GM12878 (cell line): ENCODE data around the gene NFKBIA. TPM values are rescaled to one million over a fixed set of nuclear protein-coding genes. Genes with fewer than 3 reads are reported as not detected.

Experiments used
- BHLHE40 ChIP-seq, 2 experiments: fragments of 450-650 bp in 1 of 2; IDR thresholded peaks; 2 replicates each; pipeline ENCODE4 v1.6.1; 2011 to 2017; ENCODE audit warnings: low read depth in 2 of 2, borderline replicate concordance in 1 of 2, improper control_type of control experiment in 1 of 2, low read length in 1 of 2, mild to moderate bottlenecking in 1 of 2
- CTCF ChIP-seq, 3 experiments: IDR thresholded peaks in 2 of 3; conservative IDR thresholded peaks in 1 of 3; 2 replicates each; pipeline ENCODE4 v1.5.1; 2011; ENCODE audit warnings: low read depth in 3 of 3, low read length in 3 of 3, mild to moderate bottlenecking in 3 of 3, control low read depth in 2 of 3, moderate library complexity in 2 of 3, inconsistent platforms in 1 of 3, mixed read lengths in 1 of 3; ENCODE audit not compliant: control insufficient read depth in 2 of 3, insufficient read depth in 1 of 3; ENCODE audit errors: extremely low read depth in 1 of 3
- DPF2 ChIP-seq: fragments of 450-650 bp; IDR thresholded peaks from 2 replicates; pipeline ENCODE4 v1.6.1; 2017; ENCODE audit warnings: mild to moderate bottlenecking
- IKZF2 ChIP-seq, 2 experiments: fragments of 450-650 bp; IDR thresholded peaks; 2 replicates each; pipeline ENCODE4 v1.6.1; 2017; ENCODE audit warnings: mild to moderate bottlenecking in 2 of 2, moderate library complexity in 2 of 2
- MTA2 ChIP-seq: fragments of 450-650 bp; IDR thresholded peaks from 2 replicates; pipeline ENCODE4 v1.6.1; 2016; ENCODE audit warnings: low read depth, mild to moderate bottlenecking, moderate library complexity
- NR2C2 ChIP-seq: IDR thresholded peaks from 2 replicates; pipeline ENCODE4 v1.6.1; 2011; ENCODE audit warnings: borderline replicate concordance, low read depth; ENCODE audit not compliant: control insufficient read depth, insufficient read length
- PAX8 ChIP-seq: fragments of 450-650 bp; IDR thresholded peaks from 2 replicates; pipeline ENCODE4 v1.6.1; 2017; ENCODE audit warnings: mild to moderate bottlenecking, moderate library complexity
- RELA ChIP-seq: fragments of 450-650 bp; IDR thresholded peaks from 2 replicates; pipeline ENCODE4 v1.8.0; 2014; ENCODE audit warnings: borderline replicate concordance; ENCODE audit not compliant: partially characterized antibody
- RUNX3 ChIP-seq: IDR thresholded peaks from 2 replicates; pipeline ENCODE4 v1.6.1; 2012; ENCODE audit warnings: low read length, inconsistent platforms
- SP1 ChIP-seq: IDR thresholded peaks from one replicate; pipeline ENCODE4 v1.6.1; 2011; ENCODE audit warnings: low read depth, low read length
- SREBF1 ChIP-seq: IDR thresholded peaks from 2 replicates; pipeline ENCODE4 v1.6.1; 2012; ENCODE audit warnings: mild to moderate bottlenecking, low read length
- SUPT20H ChIP-seq: IDR thresholded peaks from 2 replicates; pipeline ENCODE4 v1.6.1; 2011; ENCODE audit warnings: low read depth, mild to moderate bottlenecking, low read length, moderate library complexity, borderline replicate concordance; ENCODE audit not compliant: control insufficient read depth
- SUZ12 ChIP-seq: fragments of 200-600 bp; sonication (generic); IDR thresholded peaks from one replicate; pipeline ENCODE4 v1.6.1; 2018; ENCODE audit warnings: antibody characterized with exemption, mild to moderate bottlenecking; ENCODE audit not compliant: unreplicated experiment
- polyA plus RNA-seq, 11 experiments: library from polyadenylated mRNA; depleted of rRNA in 4 of 11; unstranded in 6 of 11; stranded (reverse) in 5 of 11; fragments of >200 nt; fragmentation: Nextera tagmentation in 4 of 11; fragmentation: Illumina TruSeq in 1 of 11; extraction: Ambion mirVana in 4 of 11; extraction: Trizol in 1 of 11; gene quantifications; 1 replicate in 1 of 11; 2 replicates in 10 of 11; pipeline versions ENCODE4 v1.2.1 to v1.2.3, GENCODE V29; 2011 to 2016; ENCODE audit warnings: inconsistent platforms in 2 of 11, missing spikeins in 2 of 11, low read depth in 1 of 11
- total RNA-seq, 4 experiments: library from RNA; depleted of rRNA in 3 of 4; stranded (reverse); fragments of >200 nt in 3 of 4; fragmentation: Illumina TruSeq in 1 of 4; extraction: Trizol in 1 of 4; gene quantifications; 2 replicates each; pipeline versions ENCODE4 v1.2.1 to v1.2.3, GENCODE V29; 2013 to 2021
- TF ChIP-seq, protein P1 (sequence below): fragments of 450-650 bp; IDR thresholded peaks from 2 replicates; pipeline ENCODE4 v1.6.1; 2017; ENCODE audit warnings: antibody characterized with exemption, mild to moderate bottlenecking, moderate library complexity
- TF ChIP-seq, protein P2 (sequence below): IDR thresholded peaks from 2 replicates; pipeline ENCODE4 v1.6.1; 2012; ENCODE audit warnings: mild to moderate bottlenecking, low read depth, low read length
- TF ChIP-seq, protein P3 (sequence below): IDR thresholded peaks from 2 replicates; pipeline ENCODE4 v1.6.1; 2011; ENCODE audit warnings: borderline replicate concordance, low read depth, mild to moderate bottlenecking, moderate library complexity, mixed read lengths, low read length; ENCODE audit not compliant: insufficient read depth; ENCODE audit errors: extremely low read length
- TF ChIP-seq, protein P4 (sequence below): fragments of 450-650 bp; conservative IDR thresholded peaks from 2 replicates; pipeline ENCODE4 v1.6.1; 2017; ENCODE audit warnings: mild to moderate bottlenecking, moderate library complexity

Gene NFKBIA
- total and polyA plus RNA-seq, 10 of the 15 experiments (the other 5 are each of a cell fraction or from before 2014, with no cell fraction given), result 123 to 419 (median 267) TPM

- TF ChIP-seq, protein P1, sequence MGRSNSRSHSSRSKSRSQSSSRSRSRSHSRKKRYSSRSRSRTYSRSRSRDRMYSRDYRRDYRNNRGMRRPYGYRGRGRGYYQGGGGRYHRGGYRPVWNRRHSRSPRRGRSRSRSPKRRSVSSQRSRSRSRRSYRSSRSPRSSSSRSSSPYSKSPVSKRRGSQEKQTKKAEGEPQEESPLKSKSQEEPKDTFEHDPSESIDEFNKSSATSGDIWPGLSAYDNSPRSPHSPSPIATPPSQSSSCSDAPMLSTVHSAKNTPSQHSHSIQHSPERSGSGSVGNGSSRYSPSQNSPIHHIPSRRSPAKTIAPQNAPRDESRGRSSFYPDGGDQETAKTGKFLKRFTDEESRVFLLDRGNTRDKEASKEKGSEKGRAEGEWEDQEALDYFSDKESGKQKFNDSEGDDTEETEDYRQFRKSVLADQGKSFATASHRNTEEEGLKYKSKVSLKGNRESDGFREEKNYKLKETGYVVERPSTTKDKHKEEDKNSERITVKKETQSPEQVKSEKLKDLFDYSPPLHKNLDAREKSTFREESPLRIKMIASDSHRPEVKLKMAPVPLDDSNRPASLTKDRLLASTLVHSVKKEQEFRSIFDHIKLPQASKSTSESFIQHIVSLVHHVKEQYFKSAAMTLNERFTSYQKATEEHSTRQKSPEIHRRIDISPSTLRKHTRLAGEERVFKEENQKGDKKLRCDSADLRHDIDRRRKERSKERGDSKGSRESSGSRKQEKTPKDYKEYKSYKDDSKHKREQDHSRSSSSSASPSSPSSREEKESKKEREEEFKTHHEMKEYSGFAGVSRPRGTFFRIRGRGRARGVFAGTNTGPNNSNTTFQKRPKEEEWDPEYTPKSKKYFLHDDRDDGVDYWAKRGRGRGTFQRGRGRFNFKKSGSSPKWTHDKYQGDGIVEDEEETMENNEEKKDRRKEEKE, result no peak
- no peak for TF ChIP-seq NR2C2
- no peak for TF ChIP-seq DPF2
- TF ChIP-seq, protein P2, sequence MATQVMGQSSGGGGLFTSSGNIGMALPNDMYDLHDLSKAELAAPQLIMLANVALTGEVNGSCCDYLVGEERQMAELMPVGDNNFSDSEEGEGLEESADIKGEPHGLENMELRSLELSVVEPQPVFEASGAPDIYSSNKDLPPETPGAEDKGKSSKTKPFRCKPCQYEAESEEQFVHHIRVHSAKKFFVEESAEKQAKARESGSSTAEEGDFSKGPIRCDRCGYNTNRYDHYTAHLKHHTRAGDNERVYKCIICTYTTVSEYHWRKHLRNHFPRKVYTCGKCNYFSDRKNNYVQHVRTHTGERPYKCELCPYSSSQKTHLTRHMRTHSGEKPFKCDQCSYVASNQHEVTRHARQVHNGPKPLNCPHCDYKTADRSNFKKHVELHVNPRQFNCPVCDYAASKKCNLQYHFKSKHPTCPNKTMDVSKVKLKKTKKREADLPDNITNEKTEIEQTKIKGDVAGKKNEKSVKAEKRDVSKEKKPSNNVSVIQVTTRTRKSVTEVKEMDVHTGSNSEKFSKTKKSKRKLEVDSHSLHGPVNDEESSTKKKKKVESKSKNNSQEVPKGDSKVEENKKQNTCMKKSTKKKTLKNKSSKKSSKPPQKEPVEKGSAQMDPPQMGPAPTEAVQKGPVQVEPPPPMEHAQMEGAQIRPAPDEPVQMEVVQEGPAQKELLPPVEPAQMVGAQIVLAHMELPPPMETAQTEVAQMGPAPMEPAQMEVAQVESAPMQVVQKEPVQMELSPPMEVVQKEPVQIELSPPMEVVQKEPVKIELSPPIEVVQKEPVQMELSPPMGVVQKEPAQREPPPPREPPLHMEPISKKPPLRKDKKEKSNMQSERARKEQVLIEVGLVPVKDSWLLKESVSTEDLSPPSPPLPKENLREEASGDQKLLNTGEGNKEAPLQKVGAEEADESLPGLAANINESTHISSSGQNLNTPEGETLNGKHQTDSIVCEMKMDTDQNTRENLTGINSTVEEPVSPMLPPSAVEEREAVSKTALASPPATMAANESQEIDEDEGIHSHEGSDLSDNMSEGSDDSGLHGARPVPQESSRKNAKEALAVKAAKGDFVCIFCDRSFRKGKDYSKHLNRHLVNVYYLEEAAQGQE, result no peak
- TF ChIP-seq, protein P3, sequence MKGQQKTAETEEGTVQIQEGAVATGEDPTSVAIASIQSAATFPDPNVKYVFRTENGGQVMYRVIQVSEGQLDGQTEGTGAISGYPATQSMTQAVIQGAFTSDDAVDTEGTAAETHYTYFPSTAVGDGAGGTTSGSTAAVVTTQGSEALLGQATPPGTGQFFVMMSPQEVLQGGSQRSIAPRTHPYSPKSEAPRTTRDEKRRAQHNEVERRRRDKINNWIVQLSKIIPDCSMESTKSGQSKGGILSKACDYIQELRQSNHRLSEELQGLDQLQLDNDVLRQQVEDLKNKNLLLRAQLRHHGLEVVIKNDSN, result no peak
- no peak for TF ChIP-seq SUPT20H
- TF ChIP-seq PAX8, result no peak
- TF ChIP-seq RELA, result no peak
- TF ChIP-seq BHLHE40 (IDR thresholded peaks at IDR 0.05; ENCODE audit: borderline replicate concordance in 1 of 2, low read depth in 2 of 2, low read length in 1 of 2), result 0 out of 4 replicates have a peak, but pooled peaks of 1 of the 2 experiments have one; percentile 11
- TF ChIP-seq RUNX3, result no peak
- TF ChIP-seq MTA2, result peak; percentile 73; the same call in 1 of the 2 replicates
- TF ChIP-seq SUZ12, result no peak
- no peak for TF ChIP-seq SREBF1
- 0 out of 4 replicates have a peak, but pooled peaks of 1 of the 2 experiments have one; percentile 38 for TF ChIP-seq IKZF2 (IDR thresholded peaks at IDR 0.05)
- TF ChIP-seq, protein P4, sequence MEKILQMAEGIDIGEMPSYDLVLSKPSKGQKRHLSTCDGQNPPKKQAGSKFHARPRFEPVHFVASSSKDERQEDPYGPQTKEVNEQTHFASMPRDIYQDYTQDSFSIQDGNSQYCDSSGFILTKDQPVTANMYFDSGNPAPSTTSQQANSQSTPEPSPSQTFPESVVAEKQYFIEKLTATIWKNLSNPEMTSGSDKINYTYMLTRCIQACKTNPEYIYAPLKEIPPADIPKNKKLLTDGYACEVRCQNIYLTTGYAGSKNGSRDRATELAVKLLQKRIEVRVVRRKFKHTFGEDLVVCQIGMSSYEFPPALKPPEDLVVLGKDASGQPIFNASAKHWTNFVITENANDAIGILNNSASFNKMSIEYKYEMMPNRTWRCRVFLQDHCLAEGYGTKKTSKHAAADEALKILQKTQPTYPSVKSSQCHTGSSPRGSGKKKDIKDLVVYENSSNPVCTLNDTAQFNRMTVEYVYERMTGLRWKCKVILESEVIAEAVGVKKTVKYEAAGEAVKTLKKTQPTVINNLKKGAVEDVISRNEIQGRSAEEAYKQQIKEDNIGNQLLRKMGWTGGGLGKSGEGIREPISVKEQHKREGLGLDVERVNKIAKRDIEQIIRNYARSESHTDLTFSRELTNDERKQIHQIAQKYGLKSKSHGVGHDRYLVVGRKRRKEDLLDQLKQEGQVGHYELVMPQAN, result no peak
- peak; percentile 45 to 62 (median 54); a peak in 5 of 6 replicates for TF ChIP-seq CTCF (IDR thresholded peaks at IDR 0.05 in 2 of 3, conservative IDR thresholded peaks at IDR 0.05 in 1 of 3; ENCODE audit: control insufficient read depth in 2 of 3, extremely low read depth in 1 of 3, insufficient read depth in 1 of 3, low read depth in 3 of 3, low read length in 3 of 3)
- TF ChIP-seq SP1, result no peak
Measured at GRCh38 chr14:35438910-35439713, 34.6 kb upstream of the NFKBIA start (continued).
